H1 (cell line): ENCODE results near the gene SPTBN1. TPM values are rescaled to one million over a fixed set of nuclear protein-coding genes. Genes with fewer than 3 reads are reported as not detected.

Experiments used
- CTCF ChIA-PET: fragments of 300-600 bp; sonication (Branson Sonifier 250); formaldehyde crosslinking; loops from one replicate; lab custom pipeline; 2021; ENCODE audit not compliant: partially characterized antibody; lab: Charles Lee
- POLR2A ChIA-PET: fragments of 300-600 bp; sonication (Branson Sonifier 250); formaldehyde crosslinking; loops from one replicate; lab custom pipeline; 2021; ENCODE audit warnings: inconsistent platforms; ENCODE audit not compliant: partially characterized antibody; lab: Charles Lee
- DNase-seq, 2 experiments: peaks; one replicate each; pipeline versions ENCODE4 v3.0.0 to v3.0.0-alpha.2; 2010 to 2022; ENCODE audit warnings: low spot score in 2 of 2, low read depth in 1 of 2, mixed read lengths in 1 of 2
- FAIRE-seq: peaks from 2 replicates; lab custom pipeline; 2011; peaks lifted over from hg19 to GRCh38; lab: Jason Lieb, UNC
- H2AFZ ChIP-seq: 2 replicates; pipeline ENCODE4 v1.8.1; 2012; ENCODE audit warnings: low read length, inconsistent platforms
- H2AK5ac ChIP-seq: 2 replicates; pipeline ENCODE4 v1.6.1; 2013; ENCODE audit warnings: low read depth, low read length
- H2BK120ac ChIP-seq: replicated peaks from 2 replicates; pipeline ENCODE3; 2013; ENCODE audit warnings: low read depth, low read length, inconsistent platforms
- H2BK12ac ChIP-seq: 2 replicates; pipeline ENCODE4 v1.6.1; 2013; ENCODE audit warnings: low read depth, low read length
- H2BK15ac ChIP-seq: 2 replicates; pipeline ENCODE4 v1.6.1; 2013; ENCODE audit warnings: low read length
- H2BK20ac ChIP-seq: 2 replicates; pipeline ENCODE4 v1.6.1; 2013; ENCODE audit warnings: low read length
- H2BK5ac ChIP-seq: 2 replicates; pipeline ENCODE4 v1.6.1; 2013; ENCODE audit warnings: low read depth, low read length
- H3K14ac ChIP-seq: 2 replicates; pipeline ENCODE4 v1.6.1; 2013; ENCODE audit warnings: inconsistent platforms; ENCODE audit not compliant: insufficient read length
- H3K18ac ChIP-seq: 2 replicates; pipeline ENCODE4 v1.6.1; 2013; ENCODE audit warnings: low read length; ENCODE audit errors: extremely low read depth
- H3K23ac ChIP-seq: 2 replicates; pipeline ENCODE4 v1.6.1; 2013; ENCODE audit warnings: inconsistent platforms; ENCODE audit not compliant: insufficient read length
- H3K23me2 ChIP-seq: 2 replicates; pipeline ENCODE4 v1.6.1; 2013; ENCODE audit warnings: low read depth, low read length
- H3K27ac ChIP-seq: 2 replicates; pipeline ENCODE4 v1.6.1; 2011; ENCODE audit warnings: low read depth, low read length, inconsistent platforms
- H3K27me3 ChIP-seq, 4 experiments: replicated peaks in 1 of 4; 1 replicate in 1 of 4; 2 replicates in 3 of 4; pipeline versions ENCODE4 v1.6.1 to v1.8.1; 2011 to 2013; ENCODE audit warnings: low read length in 3 of 4, mild to moderate bottlenecking in 3 of 4, inconsistent platforms in 2 of 4, mixed read lengths in 2 of 4, moderate library complexity in 1 of 4; ENCODE audit not compliant: control insufficient read depth in 3 of 4, insufficient read depth in 3 of 4; ENCODE audit errors: extremely low read depth in 1 of 4
- H3K36me3 ChIP-seq, 4 experiments: 2 replicates each; pipeline versions ENCODE4 v1.6.1 to v1.8.1; 2011 to 2013; ENCODE audit warnings: mild to moderate bottlenecking in 4 of 4, low read length in 3 of 4, moderate library complexity in 2 of 4, control low read depth in 1 of 4, inconsistent platforms in 1 of 4; ENCODE audit not compliant: insufficient read depth in 4 of 4, control insufficient read depth in 2 of 4
- H3K4ac ChIP-seq: replicated peaks from 2 replicates; pipeline ENCODE3; 2013; ENCODE audit warnings: low read length, low read depth, mixed read lengths, inconsistent platforms; ENCODE audit not compliant: insufficient read length
- H3K4me1 ChIP-seq, 4 experiments: replicated peaks in 1 of 4; 1 replicate in 1 of 4; 2 replicates in 3 of 4; pipeline versions ENCODE4 v1.6.1 to v1.8.1; 2011 to 2013; ENCODE audit warnings: low read length in 3 of 4, inconsistent platforms in 2 of 4, mixed read lengths in 1 of 4; ENCODE audit not compliant: insufficient read depth in 4 of 4, control insufficient read depth in 3 of 4
- H3K4me2 ChIP-seq, 2 experiments: 2 replicates each; pipeline versions ENCODE4 v1.6.1 to v1.8.1; 2011 to 2013; ENCODE audit warnings: low read depth in 2 of 2, low read length in 2 of 2, control low read depth in 1 of 2, inconsistent platforms in 1 of 2, mild to moderate bottlenecking in 1 of 2; ENCODE audit not compliant: insufficient read depth in 1 of 2
- H3K4me3 ChIP-seq, 4 experiments: fragments of 200-600, 300-600 bp in 1 of 4; sonication (generic), shearing (Covaris generic), sonication (Bioruptor Twin) in 1 of 4; 2 replicates each; pipeline versions ENCODE4 v1.5.1 to v1.8.1; 2011 to 2016; ENCODE audit warnings: low read length in 4 of 4, low read depth in 3 of 4, control low read depth in 2 of 4, inconsistent platforms in 2 of 4, mild to moderate bottlenecking in 2 of 4, mixed read lengths in 1 of 4, moderate library complexity in 1 of 4; ENCODE audit not compliant: insufficient read depth in 2 of 4; ENCODE audit errors: extremely low read depth in 1 of 4
- H3K56ac ChIP-seq: replicated peaks from 2 replicates; pipeline ENCODE3; 2013; ENCODE audit warnings: low read depth, mild to moderate bottlenecking, mixed read lengths, low read length, inconsistent platforms; ENCODE audit not compliant: insufficient read length
- H3K79me1 ChIP-seq: 2 replicates; pipeline ENCODE4 v1.6.1; 2013; ENCODE audit warnings: low read depth, low read length, control low read depth
- H3K79me2 ChIP-seq, 2 experiments: 2 replicates each; pipeline versions ENCODE4 v1.6.1 to v1.8.1; 2012 to 2013; ENCODE audit warnings: low read length in 2 of 2, mild to moderate bottlenecking in 2 of 2, inconsistent platforms in 1 of 2; ENCODE audit not compliant: insufficient read depth in 2 of 2, control insufficient read depth in 1 of 2
- H3K9ac ChIP-seq, 4 experiments: replicated peaks in 1 of 4; 1 replicate in 1 of 4; 2 replicates in 3 of 4; pipeline versions ENCODE4 v1.6.1 to v1.8.1; 2011 to 2013; ENCODE audit warnings: low read depth in 3 of 4, low read length in 3 of 4, control low read depth in 2 of 4, mild to moderate bottlenecking in 2 of 4, moderate library complexity in 2 of 4, inconsistent platforms in 1 of 4; ENCODE audit errors: extremely low read depth in 1 of 4
- H3K9me3 ChIP-seq, 2 experiments: 2 replicates each; pipeline versions ENCODE4 v1.6.1 to v1.8.1; 2012 to 2013; ENCODE audit warnings: mild to moderate bottlenecking in 2 of 2, moderate library complexity in 2 of 2, control low read depth in 1 of 2, inconsistent platforms in 1 of 2, low read depth in 1 of 2, low read length in 1 of 2, mixed read lengths in 1 of 2; ENCODE audit not compliant: insufficient read depth in 2 of 2
- H4K20me1 ChIP-seq, 2 experiments: replicated peaks in 1 of 2; 2 replicates each; pipeline versions ENCODE3 to v1.8.1; 2011 to 2013; ENCODE audit warnings: inconsistent platforms in 2 of 2, low read length in 2 of 2, mild to moderate bottlenecking in 1 of 2; ENCODE audit not compliant: insufficient read depth in 2 of 2, control insufficient read depth in 1 of 2
- H4K5ac ChIP-seq: 2 replicates; pipeline ENCODE4 v1.6.1; 2013; ENCODE audit warnings: low read length, low read depth, mixed read lengths, inconsistent platforms; ENCODE audit not compliant: insufficient read length
- H4K8ac ChIP-seq: 2 replicates; pipeline ENCODE4 v1.8.0; 2013; ENCODE audit warnings: mild to moderate bottlenecking, moderate library complexity, low read length, inconsistent platforms; ENCODE audit not compliant: insufficient read depth; ENCODE audit errors: extremely low read depth
- H4K91ac ChIP-seq: replicated peaks from 2 replicates; pipeline ENCODE3; 2013; ENCODE audit warnings: low read length, mixed read lengths, inconsistent platforms; ENCODE audit not compliant: insufficient read length
- ATF3 ChIP-seq: IDR thresholded peaks from 2 replicates; pipeline ENCODE4 v1.6.1; 2011; ENCODE audit warnings: low read depth, mild to moderate bottlenecking, low read length; ENCODE audit not compliant: insufficient read depth
- CBX5 ChIP-seq: fragments of 300-800, 300-1000 bp; sonication (generic); IDR thresholded peaks from 2 replicates; pipeline ENCODE4 v1.7.1; 2016; ENCODE audit warnings: antibody characterized with exemption, low read length, low read depth
- CBX8 ChIP-seq: fragments of 300-800, 300-1000 bp; sonication (generic); IDR thresholded peaks from 2 replicates; pipeline ENCODE4 v1.7.1; 2016; ENCODE audit warnings: low read depth, low read length, borderline replicate concordance
- EP300 ChIP-seq, 2 experiments: IDR thresholded peaks; 1 replicate in 1 of 2; 2 replicates in 1 of 2; pipeline ENCODE4 v1.6.1; 2011 to 2012; ENCODE audit warnings: low read depth in 2 of 2, low read length in 2 of 2, mild to moderate bottlenecking in 2 of 2, borderline replicate concordance in 1 of 2, inconsistent platforms in 1 of 2, moderate library complexity in 1 of 2
- EZH2 ChIP-seq: fragments of 200-600 bp; sonication (generic); IDR thresholded peaks from 2 replicates; pipeline ENCODE4 v1.7.1; 2012; ENCODE audit warnings: low read depth, mild to moderate bottlenecking, moderate library complexity, low read length, inconsistent platforms; ENCODE audit not compliant: severe bottlenecking
- GTF2F1 ChIP-seq: IDR thresholded peaks from 2 replicates; pipeline ENCODE4 v1.6.1; 2012; ENCODE audit warnings: low read depth, low read length, improper control_type of control experiment, borderline replicate concordance
- JUN ChIP-seq: IDR thresholded peaks from 2 replicates; pipeline ENCODE4 v1.6.1; 2011; ENCODE audit warnings: low read depth, mild to moderate bottlenecking, improper control_type of control experiment, low read length
- JUND ChIP-seq: IDR thresholded peaks from 2 replicates; pipeline ENCODE4 v1.6.1; 2011; ENCODE audit warnings: mild to moderate bottlenecking, improper control_type of control experiment, low read length
- KDM5A ChIP-seq: fragments of 200-600 bp; IDR thresholded peaks from 2 replicates; pipeline ENCODE4 v1.7.1; 2012; ENCODE audit warnings: mild to moderate bottlenecking, low read length, inconsistent platforms, mixed read lengths
- POLR2A ChIP-seq, 2 experiments: IDR thresholded peaks; 1 replicate in 1 of 2; 2 replicates in 1 of 2; pipeline ENCODE4 v1.6.1; 2011; ENCODE audit warnings: low read depth in 2 of 2, low read length in 2 of 2, mild to moderate bottlenecking in 2 of 2; ENCODE audit errors: control extremely low read depth in 1 of 2
- RXRA ChIP-seq: IDR thresholded peaks from 2 replicates; pipeline ENCODE4 v1.6.1; 2011; ENCODE audit warnings: low read depth, mild to moderate bottlenecking, low read length, moderate library complexity; ENCODE audit not compliant: insufficient read depth
- TCF12 ChIP-seq: IDR thresholded peaks from 2 replicates; pipeline ENCODE4 v1.6.1; 2011; ENCODE audit warnings: low read depth, mild to moderate bottlenecking, low read length
- WGBS, 2 experiments: shearing (Covaris generic) in 1 of 2; methylation state at CpG; one replicate each; pipeline versions ENCODE4 v1.1.6 to v1.1.7; 2013 to 2015; ENCODE audit warnings: low lambda C conversion rate in 2 of 2, mixed read lengths in 2 of 2, inconsistent platforms in 1 of 2, low coverage in 1 of 2, missing lambda C conversion rate in 1 of 2; ENCODE audit not compliant: insufficient replicate concordance in 2 of 2, insufficient coverage in 1 of 2, insufficient read length in 1 of 2; ENCODE audit errors: extremely low coverage in 1 of 2, missing lambda C conversion rate in 1 of 2; 5-methylcytosine and 5-hydroxymethylcytosine counted together
- polyA plus RNA-seq, 7 experiments: library from polyadenylated mRNA; depleted of rRNA in 3 of 7; stranded (reverse) in 5 of 7; unstranded in 2 of 7; fragments of >200 nt in 5 of 7; fragments of 200-250 nt in 2 of 7; gene quantifications; 1 replicate in 5 of 7; 2 replicates in 1 of 7; 4 replicates in 1 of 7; pipeline versions ENCODE4 v1.2.1 to v1.2.3, GENCODE V29; 2011 to 2013; ENCODE audit warnings: missing spikeins in 2 of 7, mixed read lengths in 2 of 7
- total RNA-seq: library from RNA; stranded (reverse); fragmentation: NEBNext Ultra II Directional; extraction: Animal tissue kit (Norgen Biotek cat#: 25700); gene quantifications from 2 replicates; pipeline ENCODE4 v1.2.1, GENCODE V29; 2021

The SPTBN1 gene
- total and polyA plus RNA-seq, 2 of the 8 experiments (the other 6 are each of a cell fraction or from before 2014, with no cell fraction given): 31.8 to 180 TPM

GRCh38 chr2:54678719-54679118 is 222.6 kb downstream of the SPTBN1 start:
- Histone ChIP-seq H4K8ac (no peak overlapping the region), H3K27me3 (no peaks in the 10 kb centered on the region), H3K56ac (no peak overlapping the region), H2AFZ (no peak overlapping the region), H2BK20ac (no peak overlapping the region), H3K9me3 (no peaks in the 10 kb centered on the region), H3K23ac (no peak overlapping the region), H3K4me1 (no peaks in the 10 kb centered on the region), H3K4me3 (no peak overlapping the region), H2BK120ac (no peak overlapping the region), H3K27ac (no peak overlapping the region), H3K4ac (no peak overlapping the region), H3K4me2 (no peak overlapping the region), H3K18ac (no peak overlapping the region), H2BK5ac (no peak overlapping the region), H4K5ac (no peak overlapping the region), H4K91ac (no peak overlapping the region), H3K36me3 (no peaks in the 10 kb centered on the region), H2BK12ac (no peak overlapping the region), H4K20me1 (no peaks in the 10 kb centered on the region), H2AK5ac (no peak overlapping the region), H3K79me2 (no peaks in the 10 kb centered on the region), H2BK15ac (no peak overlapping the region), H3K14ac (no peak overlapping the region), H3K9ac (no peak overlapping the region), H3K23me2 (no peaks in the 10 kb centered on the region), H3K79me1 (no peaks in the 10 kb centered on the region)
- TF ChIP-seq GTF2F1 (no peak), EZH2 (no peak), RXRA (no peak), JUND (no peak), EP300 (IDR thresholded peaks at IDR 0.05; ENCODE audit: borderline replicate concordance in 1 of 2, low read depth in 2 of 2, low read length in 2 of 2) (no peak), CBX5 (no peak), JUN (no peak), KDM5A (no peak), ATF3 (no peak), TCF12 (no peak), CBX8 (no peak), POLR2A (IDR thresholded peaks at IDR 0.05; ENCODE audit: control extremely low read depth in 1 of 2, low read depth in 2 of 2, low read length in 2 of 2) (no peak)
- FAIRE-seq (no peak), DNase-seq (no peak)
- ChIA-PET CTCF (interaction anchor here (0.6 to 11.9 kb wide), 6 partner anchors 12 to 571 kb away, joined by 3 to 138 read pairs (median 4); no protein-coding TSS in a partner anchor), POLR2A (interaction anchor here (0.7 kb wide), 1 partner anchor 31 kb away, joined by 4 read pairs; no protein-coding TSS in a partner anchor)
- WGBS, 2 experiments: 82% methylated on average over 3 of the region's 3 CpGs; no CpG with 5 or more reads in 1 of the 2 experiments
